Measurements from ENCODE around the gene ANAPC4.

The ANAPC4 gene

GRCh38 chr4:25442863-25443307 is 65.8 kb downstream of the ANAPC4 start:
- Histone ChIP-seq H3K36me3 (ENCODE audit: insufficient read depth, low read length) (no peaks in the 10 kb centered on the region), H3K9ac (ENCODE audit: low read length) (no peak overlapping the region), H2AFZ (ENCODE audit: low read length) (no peak overlapping the region), H3K4me3 (ENCODE audit: low read depth, low read length, poor library complexity, severe bottlenecking) (no peak overlapping the region), H3K9me3 (ENCODE audit: low read length) (no peaks in the 10 kb centered on the region), H3K9me2 (ENCODE audit: low read depth, low read length) (no peaks in the 10 kb centered on the region), H3K4me2 (ENCODE audit: low read length) (no peak overlapping the region), H3K4me1 (ENCODE audit: insufficient read depth, low read length, severe bottlenecking) (no peaks in the 10 kb centered on the region), H3K27ac (ENCODE audit: low read depth, low read length, poor library complexity, severe bottlenecking) (no peak overlapping the region), H4K20me1 (ENCODE audit: insufficient read depth, low read length) (no peaks in the 10 kb centered on the region), H3K79me2 (ENCODE audit: insufficient read depth, low read length) (no peaks in the 10 kb centered on the region), H3K27me3 (ENCODE audit: insufficient read depth, low read length) (no peaks in the 10 kb centered on the region), H3F3A (ENCODE audit: insufficient read depth, low read length) (no peaks in the 10 kb centered on the region)
- TF ChIP-seq CTCF (IDR thresholded peaks at IDR 0.05; ENCODE audit: low read length), result no peak
- no peak for TF ChIP-seq EZH2 (IDR thresholded peaks at IDR 0.05; ENCODE audit: borderline replicate concordance, low read length)

- Histone ChIP-seq H3K79me2 (ENCODE audit: insufficient read depth, low read length) (no peaks in the 10 kb centered on the region), H3F3A (ENCODE audit: insufficient read depth, low read length) (no peaks in the 10 kb centered on the region), H3K9me3 (ENCODE audit: low read length) (no peaks in the 10 kb centered on the region), H3K27ac (ENCODE audit: low read depth, low read length, poor library complexity, severe bottlenecking) (no peak overlapping the region), H3K27me3 (ENCODE audit: insufficient read depth, low read length) (no peaks in the 10 kb centered on the region), H3K4me2 (ENCODE audit: low read length) (no peak overlapping the region), H3K9me2 (ENCODE audit: low read depth, low read length) (no peaks in the 10 kb centered on the region), H3K9ac (ENCODE audit: low read length) (no peak overlapping the region), H3K4me1 (ENCODE audit: insufficient read depth, low read length, severe bottlenecking) (no peaks in the 10 kb centered on the region), H3K36me3 (ENCODE audit: insufficient read depth, low read length) (no peaks in the 10 kb centered on the region), H4K20me1 (ENCODE audit: insufficient read depth, low read length) (no peaks in the 10 kb centered on the region), H2AFZ (ENCODE audit: low read length) (no peak overlapping the region), H3K4me3 (ENCODE audit: low read depth, low read length, poor library complexity, severe bottlenecking) (no peak overlapping the region)
- TF ChIP-seq EZH2 (IDR thresholded peaks at IDR 0.05; ENCODE audit: borderline replicate concordance, low read length), result no peak
- TF ChIP-seq CTCF (IDR thresholded peaks at IDR 0.05; ENCODE audit: low read length), result no peak
Observed at GRCh38 chr4:25443851-25444250, 66.8 kb downstream of the ANAPC4 start.

GRCh38 chr4:25446611-25447010 is 69.5 kb downstream of the ANAPC4 start:
- Histone ChIP-seq H3K27me3 (ENCODE audit: insufficient read depth, low read length) (no peaks in the 10 kb centered on the region), H3K4me2 (ENCODE audit: low read length) (no peak overlapping the region), H3K9me3 (ENCODE audit: low read length) (no peaks in the 10 kb centered on the region), H3K36me3 (ENCODE audit: insufficient read depth, low read length) (no peaks in the 10 kb centered on the region), H3K4me1 (ENCODE audit: insufficient read depth, low read length, severe bottlenecking) (no peaks in the 10 kb centered on the region), H3F3A (ENCODE audit: insufficient read depth, low read length) (no peaks in the 10 kb centered on the region), H3K79me2 (ENCODE audit: insufficient read depth, low read length) (no peaks in the 10 kb centered on the region), H3K9me2 (ENCODE audit: low read depth, low read length) (no peaks in the 10 kb centered on the region), H3K9ac (ENCODE audit: low read length) (no peak overlapping the region), H3K4me3 (ENCODE audit: low read depth, low read length, poor library complexity, severe bottlenecking) (no peak overlapping the region), H2AFZ (ENCODE audit: low read length) (no peak overlapping the region), H4K20me1 (ENCODE audit: insufficient read depth, low read length) (no peaks in the 10 kb centered on the region), H3K27ac (ENCODE audit: low read depth, low read length, poor library complexity, severe bottlenecking) (no peak overlapping the region)
- TF ChIP-seq EZH2 (IDR thresholded peaks at IDR 0.05; ENCODE audit: borderline replicate concordance, low read length) (no peak), CTCF (IDR thresholded peaks at IDR 0.05; ENCODE audit: low read length) (no peak)

Measured in OCI-LY1 (cell line).